Muscle layer of colon (tissue), 2 donors: ENCODE measurements around the gene TRA2A.
A peak's percentile ranks its signal among the peaks of the same experiment; 100 is the strongest.

ENCODE experiments used
- H3K27ac ChIP-seq: one replicate; pipeline ENCODE4 v1.7.0; 2013; ENCODE audit warnings: low read depth, mild to moderate bottlenecking, low read length, moderate library complexity
- H3K27me3 ChIP-seq, 2 donors: one replicate each; pipeline ENCODE4 v1.7.0; 2013; ENCODE audit warnings: low read length in 2 of 2, mild to moderate bottlenecking in 2 of 2; ENCODE audit not compliant: insufficient read depth in 2 of 2, control insufficient read depth in 1 of 2
- H3K36me3 ChIP-seq: one replicate; pipeline ENCODE4 v1.7.0; 2013; ENCODE audit warnings: mild to moderate bottlenecking, low read length; ENCODE audit not compliant: insufficient read depth
- H3K4me1 ChIP-seq: one replicate; pipeline ENCODE4 v1.7.0; 2013; ENCODE audit warnings: mild to moderate bottlenecking, low read length; ENCODE audit not compliant: insufficient read depth
- H3K4me3 ChIP-seq, 2 donors: one replicate each; pipeline ENCODE4 v1.7.0; 2013; ENCODE audit warnings: low read length in 2 of 2, low read depth in 1 of 2, mild to moderate bottlenecking in 1 of 2, moderate library complexity in 1 of 2
- H3K9ac ChIP-seq: one replicate; pipeline ENCODE4 v1.7.0; 2013; ENCODE audit warnings: low read length
- H3K9me3 ChIP-seq: one replicate; pipeline ENCODE4 v1.7.0; 2013; ENCODE audit warnings: mild to moderate bottlenecking, low read length
- donor health status: abdominal sarcoma.
- donor health status: Adenocarcinoma of cecum.

The TRA2A gene

DNA sequence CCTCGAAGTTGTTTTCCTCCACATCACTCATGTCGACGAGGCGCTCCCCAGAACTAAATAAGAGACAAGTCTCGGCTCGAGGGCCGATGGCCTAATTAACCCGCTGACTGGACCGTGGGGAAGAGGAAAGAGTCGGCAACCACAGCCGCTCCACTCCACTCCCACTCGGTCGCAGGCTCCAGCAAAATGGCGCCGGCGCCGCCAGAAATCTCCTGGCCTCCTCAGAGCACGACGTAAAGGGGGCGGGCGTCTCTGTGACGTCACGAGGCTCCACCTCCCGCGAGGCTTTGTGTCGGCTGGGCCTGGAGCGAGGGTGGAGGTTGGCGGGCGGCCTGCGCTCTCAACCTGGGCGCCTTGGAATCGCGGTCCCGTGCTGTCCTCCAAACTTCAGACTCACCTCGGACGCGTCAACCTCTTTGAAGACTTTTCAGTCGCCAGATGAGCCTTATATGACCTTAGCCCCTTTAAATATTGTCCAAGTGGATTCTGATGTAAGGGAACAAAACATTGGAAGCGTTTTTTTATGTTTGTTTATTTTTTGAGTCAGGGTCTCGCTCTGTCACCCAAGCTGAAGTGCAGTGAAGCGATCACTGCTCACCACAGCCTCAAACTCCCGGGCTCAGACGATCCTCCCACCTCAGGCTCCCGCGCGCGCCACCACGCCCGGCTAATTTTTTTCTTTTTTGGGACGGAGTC is at the start of gene TRA2A:
TRA2A (minus strand) TSS at position 188 of the 696 bp plus-strand sequence; CDS start at position 31, 157 bp downstream.
- H3K27ac ChIP-seq, result peak within 1 kb of the TSS; percentile 87
- peaks cover 27% of the 10 kb centered on the region for H3K4me1 ChIP-seq
- H3K36me3 ChIP-seq, result no peaks in the 10 kb centered on the region
- peak within 1 kb of the TSS; percentile 83 to 99 for H3K4me3 ChIP-seq
- H3K27me3 ChIP-seq, result no peaks in the 10 kb centered on the region
- peak within 1 kb of the TSS; percentile 99 for H3K9ac ChIP-seq
- no peaks in the 10 kb centered on the region for H3K9me3 ChIP-seq

DNA sequence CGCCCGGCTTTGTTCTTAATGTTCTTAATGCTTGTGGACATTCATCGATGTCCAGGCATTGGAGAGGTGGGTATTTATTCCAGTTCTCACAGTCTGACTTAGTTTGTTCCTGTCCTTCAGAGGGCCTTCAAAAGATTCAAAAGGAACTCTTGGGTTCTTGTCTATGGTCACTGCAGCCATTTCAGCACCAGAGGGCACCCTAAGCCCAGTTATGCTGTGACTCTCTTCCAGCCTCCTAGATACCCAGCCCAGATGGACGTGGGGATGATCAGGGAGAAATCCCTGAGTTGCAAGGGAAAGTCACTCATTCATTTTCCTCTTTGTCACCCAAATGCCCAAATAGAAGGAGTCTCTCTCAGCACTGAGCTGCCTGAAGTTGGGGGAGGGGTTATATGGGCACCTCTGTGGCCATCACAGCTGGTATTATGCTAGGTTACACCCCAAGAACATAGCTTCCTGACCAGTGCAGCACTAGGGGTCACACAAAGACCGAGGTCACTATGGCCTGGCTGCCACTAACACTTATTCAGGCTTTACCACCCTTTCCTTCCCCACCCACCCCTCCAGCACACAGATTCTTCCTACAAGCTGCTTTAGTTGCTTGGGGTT is 38.9 kb upstream of the TRA2A start:
- H3K4me1 ChIP-seq, result no peaks in the 10 kb centered on the region
- no peak overlapping the region for H3K27ac ChIP-seq
- H3K27me3 ChIP-seq, result no peaks in the 10 kb centered on the region
- H3K9ac ChIP-seq, result no peak overlapping the region
- H3K36me3 ChIP-seq, result no peaks in the 10 kb centered on the region
- no peaks in the 10 kb centered on the region for H3K9me3 ChIP-seq
- H3K4me3 ChIP-seq, result no peak overlapping the region

DNA sequence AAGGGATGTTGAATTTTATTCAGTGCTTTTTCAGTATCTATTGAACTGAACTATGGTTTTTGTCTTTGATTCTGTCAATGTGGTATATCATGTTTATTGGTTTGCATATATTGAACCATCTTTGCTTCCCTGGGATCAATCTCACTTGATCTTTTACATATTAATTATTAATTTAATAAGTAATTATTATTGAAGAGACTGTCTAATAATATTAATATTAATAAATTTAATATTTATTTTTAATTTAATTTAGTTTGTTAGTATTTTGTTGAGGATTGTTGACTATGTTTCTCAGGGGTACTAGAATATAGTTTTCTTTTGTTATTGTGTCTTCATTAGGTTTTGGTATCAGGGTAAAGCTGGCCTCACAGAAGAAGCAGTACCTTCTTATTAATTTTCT is 26.5 kb upstream of the TRA2A start:
- H3K9ac ChIP-seq, result no peak overlapping the region
- H3K27ac ChIP-seq, result no peak overlapping the region
- no peak overlapping the region for H3K4me3 ChIP-seq
- no peaks in the 10 kb centered on the region for H3K4me1 ChIP-seq
- no peaks in the 10 kb centered on the region for H3K36me3 ChIP-seq
- no peaks in the 10 kb centered on the region for H3K9me3 ChIP-seq
- H3K27me3 ChIP-seq, result no peaks in the 10 kb centered on the region

DNA sequence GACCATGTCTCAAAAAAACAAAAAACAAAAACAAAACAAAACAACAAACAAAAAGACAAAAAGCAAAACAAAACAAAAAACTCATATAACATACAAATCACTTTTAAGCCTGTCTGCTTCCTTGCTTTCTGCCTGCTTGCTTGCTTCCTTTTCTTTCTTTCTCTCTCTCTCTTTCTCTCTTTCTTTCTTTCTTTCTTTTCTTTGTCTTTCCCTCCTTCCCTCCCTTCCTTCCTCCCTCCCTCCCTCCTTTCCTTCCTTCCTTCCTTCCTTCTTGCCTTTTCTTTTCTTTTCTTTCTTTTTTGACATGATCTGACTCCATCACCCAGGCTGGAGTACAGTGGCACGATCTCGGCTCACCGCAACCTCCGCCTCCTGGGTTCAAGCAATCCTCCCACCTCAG is 15.9 kb upstream of the TRA2A start:
- H3K9ac ChIP-seq, result no peak overlapping the region
- H3K4me3 ChIP-seq, result no peak overlapping the region
- no peaks in the 10 kb centered on the region for H3K9me3 ChIP-seq
- H3K4me1 ChIP-seq, result no peaks in the 10 kb centered on the region
- H3K27me3 ChIP-seq, result no peaks in the 10 kb centered on the region
- no peak overlapping the region for H3K27ac ChIP-seq
- no peaks in the 10 kb centered on the region for H3K36me3 ChIP-seq

DNA sequence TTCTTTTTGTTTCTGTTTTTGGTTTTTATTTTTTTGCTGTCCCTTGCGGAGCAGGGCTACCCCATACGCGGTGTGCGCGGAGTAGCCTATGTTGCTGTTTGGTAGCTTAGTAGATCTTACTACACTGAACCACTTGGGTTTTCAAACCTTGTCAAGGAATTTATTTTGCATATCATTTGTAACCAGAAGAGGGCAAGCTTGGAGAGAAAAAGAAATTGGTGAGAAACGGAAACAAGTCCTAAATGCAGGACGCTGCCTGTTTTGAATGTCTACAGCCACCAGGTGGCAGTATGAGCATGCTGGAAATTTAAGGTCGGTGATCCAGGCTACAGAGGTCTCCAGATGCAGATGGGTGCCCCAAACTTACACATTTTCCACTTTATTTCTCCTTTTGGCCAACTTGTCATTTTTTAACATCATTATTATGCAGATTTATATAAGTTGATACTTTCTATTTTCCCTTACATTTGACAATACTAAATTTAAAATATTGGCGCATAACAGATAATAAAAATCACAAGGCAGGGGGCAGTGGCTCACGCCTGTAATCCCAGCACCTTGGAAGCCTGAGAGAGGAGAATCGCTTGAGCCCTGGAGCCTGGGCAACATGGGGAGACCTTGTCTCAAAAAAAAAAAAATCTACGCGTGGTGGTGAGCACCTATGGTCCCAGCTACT is 15.3 kb upstream of the TRA2A start:
- H3K9ac ChIP-seq, result no peak overlapping the region
- no peaks in the 10 kb centered on the region for H3K36me3 ChIP-seq
- no peaks in the 10 kb centered on the region for H3K9me3 ChIP-seq
- no peak overlapping the region for H3K27ac ChIP-seq
- H3K27me3 ChIP-seq, result no peaks in the 10 kb centered on the region
- H3K4me1 ChIP-seq, result no peaks in the 10 kb centered on the region
- no peak overlapping the region for H3K4me3 ChIP-seq

DNA sequence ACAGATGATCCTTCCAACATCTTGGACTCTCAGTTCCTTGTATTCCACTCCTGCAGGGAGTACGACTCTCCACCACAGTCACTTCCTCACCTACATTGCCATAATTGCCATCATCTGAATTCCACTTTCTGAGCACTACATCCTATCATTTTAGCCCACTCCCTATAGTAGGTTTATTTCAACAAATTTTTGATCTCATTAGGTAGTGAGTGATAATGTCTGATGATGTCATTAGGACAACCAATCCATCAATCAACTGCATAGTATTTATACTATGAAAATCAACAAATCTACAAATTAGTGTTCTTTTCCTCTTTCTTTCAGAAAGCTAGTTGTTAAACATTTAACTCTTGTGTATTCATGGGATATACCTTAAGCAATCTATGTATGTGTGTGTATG is 13.7 kb upstream of the TRA2A start:
- Histone ChIP-seq H3K27me3 (no peaks in the 10 kb centered on the region), H3K27ac (no peak overlapping the region), H3K36me3 (no peaks in the 10 kb centered on the region), H3K9ac (no peak overlapping the region), H3K4me3 (no peak overlapping the region), H3K4me1 (no peaks in the 10 kb centered on the region), H3K9me3 (no peaks in the 10 kb centered on the region)

DNA sequence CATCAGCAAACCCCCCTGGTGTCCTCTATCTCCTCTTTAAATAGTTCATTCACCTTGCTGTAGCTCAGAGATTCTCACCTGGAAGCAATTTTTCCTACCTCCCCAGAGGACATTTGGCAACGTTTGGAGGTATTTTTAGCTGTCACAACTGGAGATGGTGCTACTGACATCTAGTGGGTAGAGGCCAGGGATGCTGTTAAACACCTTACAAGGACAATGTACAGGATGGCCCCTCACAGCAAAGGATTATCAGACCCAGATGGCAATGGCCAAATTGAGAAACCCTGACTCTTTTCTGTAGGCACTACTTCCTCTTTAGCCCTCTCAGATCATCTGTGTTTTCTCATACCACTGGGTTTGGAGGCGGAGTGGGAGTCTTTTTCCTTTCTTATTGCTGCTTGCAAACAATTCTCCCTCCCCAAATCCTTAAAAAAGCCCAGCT is 13.2 kb upstream of the TRA2A start:
- H3K27me3 ChIP-seq, result no peaks in the 10 kb centered on the region
- H3K36me3 ChIP-seq, result no peaks in the 10 kb centered on the region
- no peak overlapping the region for H3K9ac ChIP-seq
- no peak overlapping the region for H3K27ac ChIP-seq
- no peaks in the 10 kb centered on the region for H3K9me3 ChIP-seq
- H3K4me3 ChIP-seq, result no peak overlapping the region
- H3K4me1 ChIP-seq, result no peaks in the 10 kb centered on the region

DNA sequence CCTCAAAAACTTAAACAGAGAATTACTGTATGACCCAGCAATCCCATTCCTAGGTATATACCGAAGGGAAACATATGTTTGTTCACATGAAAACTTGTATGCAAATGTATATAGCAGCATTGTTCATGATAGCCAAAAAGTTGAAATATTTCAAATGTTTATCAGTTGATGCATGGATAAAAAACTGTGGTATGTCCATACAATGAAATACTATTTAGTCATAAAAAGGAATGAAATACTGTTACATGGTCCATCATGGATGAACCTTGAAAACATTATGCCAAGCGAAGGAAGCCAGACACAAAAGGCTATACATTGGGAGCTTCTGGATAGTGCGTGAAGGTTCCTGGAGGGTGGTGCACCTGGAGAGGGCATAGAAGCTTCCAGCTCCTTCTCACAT is 11.0 kb upstream of the TRA2A start:
- Histone ChIP-seq H3K9me3 (no peaks in the 10 kb centered on the region), H3K4me3 (no peak overlapping the region), H3K36me3 (no peaks in the 10 kb centered on the region), H3K9ac (no peak overlapping the region), H3K4me1 (no peaks in the 10 kb centered on the region), H3K27ac (no peak overlapping the region), H3K27me3 (no peaks in the 10 kb centered on the region)

DNA sequence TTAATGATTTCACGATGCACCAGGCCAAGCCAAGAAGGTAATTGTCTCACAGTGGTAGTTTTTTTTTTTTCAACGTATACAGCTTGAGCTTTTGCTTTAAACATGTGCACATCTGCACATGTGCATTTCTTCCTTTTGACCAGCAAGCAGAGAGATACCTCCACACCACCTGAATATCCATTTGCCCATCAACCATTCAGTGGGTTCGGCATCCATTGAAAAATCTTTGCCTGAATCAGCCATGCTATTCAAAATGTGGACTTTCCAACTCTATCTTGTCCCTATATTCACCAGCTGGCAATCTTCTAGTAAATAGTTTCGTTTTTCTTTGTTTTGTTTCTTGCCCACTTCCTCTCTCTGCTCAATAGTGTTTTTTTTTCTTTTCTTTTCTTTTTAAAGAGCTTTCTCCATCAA is 7.7 kb upstream of the TRA2A start:
- H3K4me1 ChIP-seq, result no peaks in the 10 kb centered on the region
- H3K36me3 ChIP-seq, result no peaks in the 10 kb centered on the region
- no peak overlapping the region for H3K9ac ChIP-seq
- H3K27me3 ChIP-seq, result no peaks in the 10 kb centered on the region
- H3K27ac ChIP-seq, result no peak overlapping the region
- H3K9me3 ChIP-seq, result no peaks in the 10 kb centered on the region
- H3K4me3 ChIP-seq, result no peak overlapping the region

DNA sequence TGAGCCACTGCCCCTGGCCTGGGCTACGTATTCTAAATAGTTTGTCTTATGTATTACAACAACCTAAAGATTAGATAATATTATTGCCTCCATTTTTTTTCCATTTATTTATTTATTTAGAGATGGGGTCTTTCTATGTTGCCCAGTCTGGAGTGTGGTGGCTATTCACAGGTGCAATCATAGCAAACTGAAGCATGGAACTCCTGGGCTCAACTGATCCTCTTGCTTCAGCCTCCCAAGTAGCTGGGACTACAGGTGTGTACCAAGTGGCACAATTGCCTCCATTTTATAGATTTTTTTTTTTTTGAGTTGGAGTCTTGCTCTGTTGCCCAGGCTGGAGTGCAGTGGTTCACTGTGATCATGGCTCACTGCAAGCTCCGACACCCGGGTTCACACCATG is 6.5 kb upstream of the TRA2A start:
- no peak overlapping the region for H3K27ac ChIP-seq
- H3K9ac ChIP-seq, result no peak overlapping the region
- H3K36me3 ChIP-seq, result no peaks in the 10 kb centered on the region
- H3K27me3 ChIP-seq, result no peaks in the 10 kb centered on the region
- H3K4me3 ChIP-seq, result no peak overlapping the region
- no peaks in the 10 kb centered on the region for H3K4me1 ChIP-seq
- no peaks in the 10 kb centered on the region for H3K9me3 ChIP-seq

DNA sequence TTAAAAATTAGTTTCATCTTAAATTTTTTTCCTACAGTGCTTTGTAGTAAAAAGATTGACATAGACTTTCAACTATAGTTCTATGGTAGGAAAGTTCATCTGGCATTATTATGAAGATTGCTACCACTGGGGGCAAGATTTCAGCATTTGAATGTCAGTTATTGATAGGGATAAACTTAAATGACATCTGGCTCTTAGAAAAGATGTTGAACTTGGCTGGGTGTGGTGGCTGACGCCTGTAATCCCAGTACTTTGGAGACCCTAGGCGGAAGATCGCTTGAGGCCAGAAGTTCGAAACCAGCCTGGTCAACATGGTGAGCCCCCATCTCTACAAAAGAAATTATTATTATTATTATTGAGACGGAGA is 1.4 kb upstream of the TRA2A start:
- Histone ChIP-seq H3K27me3 (no peaks in the 10 kb centered on the region), H3K27ac (no peak overlapping the region), H3K4me3 (no peak overlapping the region), H3K9me3 (no peaks in the 10 kb centered on the region), H3K36me3 (no peaks in the 10 kb centered on the region), H3K9ac (no peak overlapping the region), H3K4me1 (peaks cover 17% of the 10 kb centered on the region)
